Measurements from ENCODE around the gene FGD1. TPM values are rescaled to one million over a fixed set of nuclear protein-coding genes. Genes with fewer than 3 reads are reported as not detected.

The FGD1 gene
- total and polyA plus RNA-seq, 2 experiments from 2014 or later = 11.8 to 24.9 TPM

GRCh38 chrX:54447461-54447860 is 48.6 kb downstream of the FGD1 start:
- Mint-ChIP-seq H3K27ac (no peak overlapping the region), H3K27me3 (ENCODE audit: insufficient read depth, low read depth, poor library complexity) (peaks cover 7% of the 10 kb centered on the region), H3K9me3 (no peaks in the 10 kb centered on the region; the same call in 2 of the 3 replicates), H3K36me3 (ENCODE audit: low read depth) (peaks cover 50% of the 10 kb centered on the region), H3K4me3 (no peak overlapping the region), H3K4me1 (peaks cover 14% of the 10 kb centered on the region)
- Histone ChIP-seq H3K4me2 (no peak overlapping the region), H3K4me1 (ENCODE audit: insufficient read depth) (peaks cover 7% of the 10 kb centered on the region; the same call in 1 of the 2 replicates), H3K27ac (ENCODE audit: low read depth) (no peak overlapping the region; the same call in 1 of the 2 replicates), H3K9me2 (ENCODE audit: insufficient read depth) (no peaks in the 10 kb centered on the region), H3K36me3 (ENCODE audit: insufficient read depth) (no peaks in the 10 kb centered on the region), H3K79me2 (replicated peaks; ENCODE audit: insufficient read depth) (peaks cover 4% of the 10 kb centered on the region; the same call in 1 of the 2 replicates), H2AFZ (no peak overlapping the region), H3K27me3 (ENCODE audit: insufficient read depth) (no peaks in the 10 kb centered on the region), H4K20me1 (replicated peaks; ENCODE audit: insufficient read depth) (no peaks in the 10 kb centered on the region), H3K4me3 (no peak overlapping the region), H3F3A (replicated peaks; ENCODE audit: low read depth) (no peaks in the 10 kb centered on the region)
- peak; percentile 71 for ATAC-seq
- TF ChIP-seq NANOG (IDR thresholded peaks at IDR 0.05; ENCODE audit: borderline replicate concordance) (no peak), STAT1 (IDR thresholded peaks at IDR 0.05; ENCODE audit: unreplicated experiment) (no peak), EZH2phosphoT487 (IDR thresholded peaks at IDR 0.05; ENCODE audit: unreplicated experiment) (no peak), JUNB (IDR thresholded peaks at IDR 0.05; ENCODE audit: unreplicated experiment) (no peak), CTCF (conservative IDR thresholded peaks at IDR 0.05; ENCODE audit: low read depth in 2 of 2) (peak; percentile 37 to 38; a peak in 3 of 4 replicates)
- DNase-seq (ENCODE audit: low spot score) = peak; percentile 45

- peaks cover 19% of the 10 kb centered on the region for H3K4me1 Mint-ChIP-seq
- no peak for TF ChIP-seq EZH2 (IDR thresholded peaks at IDR 0.05; ENCODE audit: low read depth, unreplicated experiment)
- no peak for TF ChIP-seq CREB1 (CRISPR knock-in tag; IDR thresholded peaks at IDR 0.05; ENCODE audit: low read depth)
- no peak for TF ChIP-seq POLR2AphosphoS5 (IDR thresholded peaks at IDR 0.05; ENCODE audit: low read depth)
- TF ChIP-seq JUNB (IDR thresholded peaks at IDR 0.05; ENCODE audit: unreplicated experiment) = no peak
- no peak for TF ChIP-seq EZH2phosphoT487 (IDR thresholded peaks at IDR 0.05; ENCODE audit: unreplicated experiment)
- no peak for TF ChIP-seq ZNF331 (CRISPR knock-in tag; IDR thresholded peaks at IDR 0.05; ENCODE audit: low read depth)
- no peak for TF ChIP-seq NANOG (IDR thresholded peaks at IDR 0.05; ENCODE audit: borderline replicate concordance)
- no peak for TF ChIP-seq ETS1 (IDR thresholded peaks at IDR 0.05)
- TF ChIP-seq ZNF462 (CRISPR knock-in tag; IDR thresholded peaks at IDR 0.05) = no peak
- no peak for TF ChIP-seq STAT1 (IDR thresholded peaks at IDR 0.05; ENCODE audit: unreplicated experiment)
These were observed 50.0 kb downstream of the FGD1 start for GRCh38 chrX:54446084-54446483.

More at GRCh38 chrX:54446084-54446483, 50.0 kb downstream of the FGD1 start:
- Histone ChIP-seq H3K79me2 (replicated peaks; ENCODE audit: insufficient read depth) (peaks cover 18% of the 10 kb centered on the region), H3K9me2 (ENCODE audit: insufficient read depth) (no peaks in the 10 kb centered on the region), H3K36me3 (ENCODE audit: insufficient read depth) (no peaks in the 10 kb centered on the region), H3K4me1 (ENCODE audit: insufficient read depth) (peaks cover 7% of the 10 kb centered on the region; the same call in 1 of the 2 replicates), H3F3A (replicated peaks; ENCODE audit: low read depth) (no peaks in the 10 kb centered on the region), H3K4me2 (no peak overlapping the region), H3K27ac (ENCODE audit: low read depth) (0 out of 2 replicates have a peak overlapping the region, but pooled peaks have one; percentile 39), H3K4me3 (no peak overlapping the region), H4K20me1 (replicated peaks; ENCODE audit: insufficient read depth) (0 out of 2 replicates have a peak, but pooled peaks cover 3% of the 10 kb centered on the region), H3K27me3 (ENCODE audit: insufficient read depth) (no peaks in the 10 kb centered on the region), H2AFZ (no peak overlapping the region)
- H3K27ac Mint-ChIP-seq = no peak overlapping the region
- DNase-seq (ENCODE audit: low spot score) (peak; percentile 56), ATAC-seq (peak; percentile 78)
- no peak overlapping the region for H3K4me3 Mint-ChIP-seq
- no peaks in the 10 kb centered on the region; the same call in 2 of the 3 replicates for H3K9me3 Mint-ChIP-seq
- peaks cover 7% of the 10 kb centered on the region for H3K27me3 Mint-ChIP-seq (ENCODE audit: insufficient read depth, low read depth, poor library complexity)
- H3K36me3 Mint-ChIP-seq (ENCODE audit: low read depth) = peaks cover 55% of the 10 kb centered on the region

Measured in GM23338 (cell line).